Adrenal gland (tissue), 5 donors: ENCODE results near the gene CDC42BPG.

Experiments
- POLR2A ChIP-seq, 2 donors: fragments of 450-650 bp; IDR thresholded peaks; one replicate each; pipeline ENCODE4 v1.6.1; 2017; ENCODE audit warnings: antibody characterized with exemption in 2 of 2, mild to moderate bottlenecking in 2 of 2, moderate library complexity in 1 of 2
- TF ChIP-seq, protein P1 (sequence below), 6 experiments: fragments of 450-650 bp in 4 of 6; fragments of 200-600 bp in 2 of 6; sonication (generic) in 1 of 6; IDR thresholded peaks; 1 replicate in 5 of 6; 2 replicates in 1 of 6; pipeline versions ENCODE4 v1.5.1 to v1.8.0; 2016 to 2021; ENCODE audit warnings: antibody characterized with exemption in 6 of 6, mild to moderate bottlenecking in 2 of 6, moderate library complexity in 1 of 6
- donor health status: DM: no; HTN: no; CAD: no.

DNA sequence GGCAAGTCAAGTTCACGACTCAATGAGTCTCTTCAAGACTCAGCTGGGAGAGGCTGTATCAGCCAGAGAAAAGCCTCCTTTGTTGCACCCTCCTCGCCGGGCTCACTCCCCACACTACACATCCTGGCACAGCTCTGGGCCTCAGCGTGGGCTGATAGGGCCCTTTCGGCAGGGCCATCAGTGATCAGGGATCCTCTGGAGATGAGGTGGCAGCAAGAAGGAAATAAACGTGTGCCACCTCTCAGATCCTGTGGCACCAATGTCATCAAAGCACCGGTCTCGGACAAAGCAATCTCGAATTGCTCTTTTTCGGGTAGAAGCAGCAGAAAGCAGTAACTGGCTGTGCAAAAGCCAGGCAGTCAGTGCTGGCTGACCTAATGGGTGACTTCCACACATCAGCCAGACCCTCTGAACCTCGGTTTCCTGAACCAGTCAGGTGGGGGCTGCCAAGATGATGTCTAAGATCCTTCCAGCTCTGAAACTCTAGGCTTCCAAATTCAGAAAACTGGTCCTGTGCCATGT, 31.8 kb upstream of the CDC42BPG start:
- TF ChIP-seq, protein P1, sequence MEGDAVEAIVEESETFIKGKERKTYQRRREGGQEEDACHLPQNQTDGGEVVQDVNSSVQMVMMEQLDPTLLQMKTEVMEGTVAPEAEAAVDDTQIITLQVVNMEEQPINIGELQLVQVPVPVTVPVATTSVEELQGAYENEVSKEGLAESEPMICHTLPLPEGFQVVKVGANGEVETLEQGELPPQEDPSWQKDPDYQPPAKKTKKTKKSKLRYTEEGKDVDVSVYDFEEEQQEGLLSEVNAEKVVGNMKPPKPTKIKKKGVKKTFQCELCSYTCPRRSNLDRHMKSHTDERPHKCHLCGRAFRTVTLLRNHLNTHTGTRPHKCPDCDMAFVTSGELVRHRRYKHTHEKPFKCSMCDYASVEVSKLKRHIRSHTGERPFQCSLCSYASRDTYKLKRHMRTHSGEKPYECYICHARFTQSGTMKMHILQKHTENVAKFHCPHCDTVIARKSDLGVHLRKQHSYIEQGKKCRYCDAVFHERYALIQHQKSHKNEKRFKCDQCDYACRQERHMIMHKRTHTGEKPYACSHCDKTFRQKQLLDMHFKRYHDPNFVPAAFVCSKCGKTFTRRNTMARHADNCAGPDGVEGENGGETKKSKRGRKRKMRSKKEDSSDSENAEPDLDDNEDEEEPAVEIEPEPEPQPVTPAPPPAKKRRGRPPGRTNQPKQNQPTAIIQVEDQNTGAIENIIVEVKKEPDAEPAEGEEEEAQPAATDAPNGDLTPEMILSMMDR (IDR thresholded peaks at IDR 0.05) = no peak
- no peak for TF ChIP-seq POLR2A (IDR thresholded peaks at IDR 0.05)
